Left lung (tissue), 10 donors: Measurements from ENCODE around the gene VTA1. TPM values are rescaled to one million over a fixed set of nuclear protein-coding genes. Genes with fewer than 3 reads are reported as not detected.

ENCODE experiments used
- ATAC-seq: fragments of 200-7000 bp; cut with Tn5 transposase; one replicate; pipeline ENCODE4 v1.9.1; 2020; ENCODE audit warnings: moderate library complexity
- DNase-seq, 4 donors: peaks; one replicate each; pipeline ENCODE4 v3.0.0-alpha.2; 2013 to 2020
- H3K27ac ChIP-seq, 2 donors: fragments of 200-600 bp; sonication (generic) in 1 of 2; one replicate each; pipeline versions ENCODE4 v1.5.0 to v1.8.0; 2020 to 2021
- H3K27me3 ChIP-seq, 2 donors: fragments of 200-600 bp; sonication (generic) in 1 of 2; one replicate each; pipeline versions ENCODE4 v1.5.0 to v1.8.0; 2020 to 2021
- H3K36me3 ChIP-seq, 2 donors: fragments of 200-600 bp; sonication (generic) in 1 of 2; one replicate each; pipeline versions ENCODE4 v1.5.0 to v1.8.0; 2020 to 2021
- H3K4me1 ChIP-seq, 2 donors: fragments of 200-600 bp; one replicate each; pipeline ENCODE4 v1.8.0; 2021
- H3K4me3 ChIP-seq, 2 donors: fragments of 200-600 bp; sonication (generic) in 1 of 2; one replicate each; pipeline versions ENCODE4 v1.5.0 to v1.8.0; 2020 to 2021; ENCODE audit warnings: mild to moderate bottlenecking in 1 of 2
- H3K9me3 ChIP-seq, 2 donors: fragments of 200-600 bp; sonication (generic) in 1 of 2; one replicate each; pipeline versions ENCODE4 v1.5.0 to v1.8.0; 2020 to 2021
- CTCF ChIP-seq, 2 donors: fragments of 200-600 bp; sonication (generic) in 1 of 2; IDR thresholded peaks; one replicate each; pipeline versions ENCODE4 v1.5.0 to v1.8.0; 2021; ENCODE audit warnings: antibody characterized with exemption in 2 of 2
- intact Hi-C, 2 donors: fragments of 100-400 bp; cut with DNase I; formaldehyde crosslinking; loops; one replicate each; pipeline versions ENCODE4 v1.11.2 to v1.14.2; 2022
- polyA plus RNA-seq, 6 donors: library from polyadenylated mRNA; unstranded; fragments of 120-200 nt; gene quantifications; one replicate each; pipeline ENCODE4 v1.2.1, GENCODE V29; 2013; ENCODE audit not compliant: insufficient read length in 6 of 6
- total RNA-seq, 2 donors: library from RNA; stranded (reverse); fragmentation: NEBNext Ultra II Directional; extraction: Animal tissue kit (Norgen Biotek cat#: 25700); gene quantifications; one replicate each; pipeline ENCODE4 v1.2.1, GENCODE V29; 2021
- donor health status: DM: no; HTN: yes; CAD: no.
- donor health status: DM: no; HTN: no; CAD: no.

Gene VTA1
- total and polyA plus RNA-seq, 8 donors = 33.2 to 73.5 (median 66.5) TPM

- no peaks in the 10 kb centered on the region for H3K9me3 ChIP-seq
- no peak overlapping the region for H3K27ac ChIP-seq
- DNase-seq (no peak), ATAC-seq (no peak)
- intact Hi-C loops = no loop called here
- H3K4me1 ChIP-seq = no peaks in the 10 kb centered on the region
- no peaks in the 10 kb centered on the region for H3K36me3 ChIP-seq
- H3K4me3 ChIP-seq = no peak overlapping the region
- no peaks in the 10 kb centered on the region for H3K27me3 ChIP-seq
- no peak for TF ChIP-seq CTCF (IDR thresholded peaks at IDR 0.05)
Measured at GRCh38 chr6:142265476-142265875, 118.4 kb downstream of the VTA1 start.

- TF ChIP-seq CTCF (IDR thresholded peaks at IDR 0.05) = no peak
Measured at GRCh38 chr6:142266060-142266459, 119.0 kb downstream of the VTA1 start.

GRCh38 chr6:142271476-142271875 is 124.4 kb downstream of the VTA1 start:
- intact Hi-C loops = no loop called here
- Histone ChIP-seq H3K27me3 (no peaks in the 10 kb centered on the region), H3K4me3 (no peak overlapping the region), H3K27ac (no peak overlapping the region), H3K4me1 (no peaks in the 10 kb centered on the region), H3K36me3 (no peaks in the 10 kb centered on the region), H3K9me3 (no peaks in the 10 kb centered on the region)
- DNase-seq = no peak
- no peak for TF ChIP-seq CTCF (IDR thresholded peaks at IDR 0.05)
- no peak for ATAC-seq

More at GRCh38 chr6:142266060-142266459, 119.0 kb downstream of the VTA1 start:
- Histone ChIP-seq H3K27me3 (no peaks in the 10 kb centered on the region), H3K4me1 (no peaks in the 10 kb centered on the region), H3K4me3 (no peak overlapping the region), H3K27ac (no peak overlapping the region), H3K36me3 (no peaks in the 10 kb centered on the region), H3K9me3 (no peaks in the 10 kb centered on the region)
- ATAC-seq = no peak
- DNase-seq = no peak
- intact Hi-C loops = no loop called here

Other genes with a start within 250 kb of the VTA1 start
- gene GJE1, start 14.3 kb upstream of the VTA1 start, total RNA-seq = not detected
- not detected for gene GJE1, start 14.3 kb upstream of the VTA1 start, polyA plus RNA-seq
- gene NMBR, start 141 bp upstream of the VTA1 start, total RNA-seq = not detected
- under 1 TPM; 0.20 to 0.58 (median 0.26) TPM for gene NMBR, start 141 bp upstream of the VTA1 start, polyA plus RNA-seq
- gene ADGRG6, start 154.7 kb downstream of the VTA1 start, total RNA-seq = 10 to 100 TPM; 34.2 to 48.7 TPM
- gene ADGRG6, start 154.7 kb downstream of the VTA1 start, polyA plus RNA-seq = 100 to 1,000 TPM; 127 to 160 (median 151) TPM